Gastrocnemius medialis (tissue), 4 donors: Measurements from ENCODE around the gene DIAPH1.

Experiments
- CTCF ChIP-seq, 5 experiments: fragments of 450-650 bp in 3 of 5; fragments of 200-600 bp in 2 of 5; sonication (generic) in 2 of 5; IDR thresholded peaks in 4 of 5; conservative IDR thresholded peaks in 1 of 5; 1 replicate in 4 of 5; 2 replicates in 1 of 5; pipeline ENCODE4 v1.5.1; 2016 to 2019; ENCODE audit warnings: antibody characterized with exemption in 5 of 5, mild to moderate bottlenecking in 3 of 5, moderate library complexity in 3 of 5
- POLR2A ChIP-seq, 2 donors: fragments of 450-650 bp; IDR thresholded peaks; one replicate each; pipeline ENCODE4 v1.6.1; 2017; ENCODE audit warnings: antibody characterized with exemption in 2 of 2, mild to moderate bottlenecking in 2 of 2, moderate library complexity in 2 of 2

- TF ChIP-seq POLR2A (IDR thresholded peaks at IDR 0.05) = no peak
- no peak for TF ChIP-seq CTCF (IDR thresholded peaks at IDR 0.05 in 4 of 5, conservative IDR thresholded peaks at IDR 0.05 in 1 of 5)
Measured at GRCh38 chr5:141585594-141585993, 33.2 kb downstream of the DIAPH1 start.
